Measurements from ENCODE around the gene CR2.

DNA sequence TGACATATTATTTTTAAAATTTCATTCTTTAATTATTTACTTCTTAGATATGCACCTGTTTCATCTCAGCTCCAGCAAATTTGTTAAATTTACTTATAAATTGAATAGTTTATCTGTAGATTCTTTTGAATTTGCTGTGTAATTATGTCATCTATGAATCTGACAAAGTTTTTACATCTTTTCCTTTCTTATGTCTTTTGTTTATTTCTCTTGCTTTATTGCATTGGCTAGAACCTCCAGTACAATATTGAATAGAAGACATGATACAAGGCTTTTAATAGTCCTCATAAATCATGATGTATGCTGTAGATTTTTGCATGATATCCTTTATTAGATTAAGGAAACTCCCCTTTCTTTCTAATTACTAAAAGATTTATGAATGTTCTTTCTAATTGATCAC lies 62.6 kb downstream of the CR2 start:
- TF ChIP-seq CTCF (IDR thresholded peaks at IDR 0.05 in 4 of 5, conservative IDR thresholded peaks at IDR 0.05 in 1 of 5) (no peak), POLR2A (IDR thresholded peaks at IDR 0.05) (no peak)
